Brain microvascular endothelial cell (primary cell): ENCODE data around the gene CPLX3.

Source experiments
- DNase-seq: peaks from one replicate; pipeline ENCODE4 v3.0.0-alpha.2; 2020
- H3K27ac ChIP-seq: fragments of 250-450 bp; sonication (Bioruptor Pico); 2 replicates; pipeline ENCODE4 v1.5.1; 2020; ENCODE audit warnings: mild to moderate bottlenecking, moderate library complexity
- H3K27me3 ChIP-seq: fragments of 250-450 bp; sonication (Bioruptor Pico); replicated peaks from 2 replicates; pipeline ENCODE4 v1.5.1; 2020; ENCODE audit warnings: mild to moderate bottlenecking
- H3K36me3 ChIP-seq: fragments of 250-450 bp; sonication (Bioruptor Pico); replicated peaks from 2 replicates; pipeline ENCODE4 v1.5.1; 2020; ENCODE audit warnings: mild to moderate bottlenecking
- H3K4me3 ChIP-seq: 2 replicates; pipeline ENCODE4 v1.5.1; 2011; ENCODE audit warnings: low read depth, mild to moderate bottlenecking, control low read depth, low read length, moderate library complexity
- CTCF ChIP-seq: IDR thresholded peaks from 2 replicates; pipeline ENCODE4 v1.5.1; 2011; ENCODE audit warnings: low read depth, mild to moderate bottlenecking, moderate library complexity, low read length, control low read depth, inconsistent platforms; ENCODE audit errors: missing control alignments
- in situ Hi-C: cut with HindIII; loops from 2 replicates; pipeline ENCODE4 v1.10.0; 2017; ENCODE audit warnings: low sequenced_read_pairs, low pct_ligation_motif_present

CPLX3 gene

GRCh38 chr15:74801311-74801997 is 25.0 kb upstream of the CPLX3 start:
- TF ChIP-seq CTCF = no peak
- Histone ChIP-seq H3K36me3 (peaks cover 50% of the 10 kb centered on the region), H3K27ac (no peak overlapping the region), H3K27me3 (no peaks in the 10 kb centered on the region), H3K4me3 (no peak overlapping the region)
- in situ Hi-C loops = no loop called here
- DNase-seq = no peak

GRCh38 chr15:74802290-74802689 is 24.1 kb upstream of the CPLX3 start:
- in situ Hi-C loops = no loop called here
- no peaks in the 10 kb centered on the region for H3K27me3 ChIP-seq
- DNase-seq = no peak
- no peak for TF ChIP-seq CTCF
- H3K27ac ChIP-seq = no peak overlapping the region
- no peak overlapping the region for H3K4me3 ChIP-seq
- H3K36me3 ChIP-seq = peaks cover 50% of the 10 kb centered on the region

GRCh38 chr15:74802862-74803447 is 23.5 kb upstream of the CPLX3 start:
- no peak for TF ChIP-seq CTCF

GRCh38 chr15:74804935-74805334 is 21.5 kb upstream of the CPLX3 start:
- in situ Hi-C loops = no loop called here
- H3K4me3 ChIP-seq = no peak overlapping the region
- no peak for DNase-seq
- no peak for TF ChIP-seq CTCF
- H3K36me3 ChIP-seq = peaks cover 38% of the 10 kb centered on the region
- no peaks in the 10 kb centered on the region for H3K27me3 ChIP-seq
- H3K27ac ChIP-seq = no peak overlapping the region

More at GRCh38 chr15:74802862-74803447, 23.5 kb upstream of the CPLX3 start:
- H3K4me3 ChIP-seq = no peak overlapping the region
- H3K27ac ChIP-seq = no peak overlapping the region
- H3K27me3 ChIP-seq = no peaks in the 10 kb centered on the region
- peaks cover 50% of the 10 kb centered on the region for H3K36me3 ChIP-seq
- DNase-seq = no peak
- in situ Hi-C loops = no loop called here

GRCh38 chr15:74807282-74807681 is 19.1 kb upstream of the CPLX3 start:
- no peak overlapping the region for H3K4me3 ChIP-seq
- DNase-seq = peak; percentile 14
- H3K27ac ChIP-seq = no peak overlapping the region
- H3K36me3 ChIP-seq = peaks cover 17% of the 10 kb centered on the region
- no peaks in the 10 kb centered on the region for H3K27me3 ChIP-seq
- no peak for TF ChIP-seq CTCF
- in situ Hi-C loops = no loop called here
